NCI-H748 treated with DMSO at 0.1 percent for 48 hours (cell line): ENCODE results near the gene IGSF21.

Experiments used
- DNase-seq: peaks from one replicate; lab custom pipeline; 2025; lab: John Stamatoyannopoulos, UW

IGSF21 gene

DNA sequence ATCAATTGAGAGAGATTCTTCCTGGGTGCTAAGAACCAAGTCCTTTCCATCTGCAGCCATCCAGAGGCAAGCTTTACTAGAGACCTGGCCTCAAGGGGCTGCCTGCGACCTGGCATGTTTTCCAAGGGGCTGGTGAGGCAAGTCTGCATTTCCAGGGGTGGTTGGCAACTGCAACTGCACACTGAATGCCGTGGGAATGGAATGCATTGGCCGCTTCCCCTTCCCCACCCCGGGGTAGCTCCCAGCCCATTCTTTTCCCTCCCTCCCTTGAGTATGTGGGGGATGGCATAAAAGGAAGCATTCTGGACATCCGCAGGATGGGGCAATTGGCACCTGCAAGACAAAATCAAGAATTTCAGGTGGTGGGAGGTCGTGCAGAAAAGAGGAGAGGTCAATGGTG lies 155.1 kb downstream of the IGSF21 start:
- no peak for DNase-seq

DNA sequence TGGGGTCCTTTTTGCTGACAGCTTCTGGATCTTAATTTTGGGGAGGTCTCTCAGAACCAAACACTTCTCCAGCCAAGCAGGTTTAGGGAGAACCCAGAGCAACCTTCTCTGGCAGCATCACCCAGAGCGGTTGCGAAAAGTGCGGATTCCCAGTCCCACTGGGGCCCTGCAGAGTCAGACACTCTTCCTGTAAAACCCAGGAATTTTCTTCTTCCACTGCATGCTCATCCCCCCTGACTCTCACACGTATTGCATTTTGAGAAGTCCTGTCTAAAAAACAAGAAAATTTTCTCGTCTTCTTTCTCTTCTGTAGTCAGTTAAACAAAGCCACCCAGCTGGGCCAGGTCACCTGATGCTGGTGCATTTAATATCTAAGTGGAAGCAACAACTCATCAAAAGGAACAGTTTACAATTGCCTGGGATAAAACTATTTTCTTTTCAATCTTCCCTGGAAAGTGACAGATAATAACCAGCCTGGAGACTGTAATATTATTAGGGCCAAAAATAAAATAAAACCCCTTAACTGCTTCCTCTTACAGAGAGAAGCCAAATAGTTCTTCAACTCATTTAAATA lies 156.0 kb downstream of the IGSF21 start:
- no peak for DNase-seq

DNA sequence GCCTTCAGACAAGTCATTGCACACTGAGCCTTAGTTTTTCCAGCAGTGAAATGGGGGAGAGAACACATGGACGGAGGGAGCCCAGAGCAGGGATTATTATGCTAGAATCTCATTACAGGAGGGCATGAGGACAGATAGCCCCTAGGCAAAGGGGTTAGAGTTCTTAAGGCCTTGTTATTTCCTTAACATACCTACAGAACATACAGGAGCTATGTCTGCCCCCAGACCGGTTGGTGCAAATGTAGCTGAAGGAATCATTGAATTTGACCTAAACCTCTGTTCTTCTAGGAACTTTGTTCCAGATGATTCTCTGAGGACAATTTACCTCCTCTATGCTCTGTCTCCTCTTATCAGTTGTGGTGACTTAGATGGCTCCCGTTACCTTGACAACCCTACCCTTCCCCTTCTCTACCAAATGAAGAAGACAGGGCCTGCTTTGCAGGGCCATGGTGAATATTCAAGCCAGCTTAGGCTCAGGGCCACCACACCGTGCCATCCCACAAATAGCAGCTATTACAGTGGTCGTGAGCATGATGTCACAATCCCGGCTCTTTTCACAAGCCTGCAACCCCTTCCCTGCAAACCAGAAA lies 156.9 kb downstream of the IGSF21 start:
- DNase-seq: no peak

DNA sequence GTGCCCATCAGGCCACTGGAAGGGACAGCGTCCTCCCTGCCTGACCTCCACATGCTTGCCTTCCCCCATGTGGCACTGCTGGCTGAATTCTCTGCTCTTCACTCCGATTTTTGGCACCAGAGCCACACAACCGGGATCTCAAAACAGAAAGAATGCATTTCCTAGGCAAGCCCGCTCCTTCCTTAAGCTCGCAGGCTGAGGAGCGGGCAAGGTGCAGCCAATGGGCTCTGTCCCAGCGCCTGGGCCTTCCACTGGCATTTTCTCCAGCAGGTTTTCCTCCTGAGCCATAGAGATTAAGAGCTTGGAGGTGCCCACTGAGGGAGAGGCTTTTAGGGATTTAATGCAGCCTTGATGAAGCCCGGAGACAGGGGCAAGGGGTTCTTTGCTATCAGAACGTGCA lies 158.0 kb downstream of the IGSF21 start:
- DNase-seq: no peak

DNA sequence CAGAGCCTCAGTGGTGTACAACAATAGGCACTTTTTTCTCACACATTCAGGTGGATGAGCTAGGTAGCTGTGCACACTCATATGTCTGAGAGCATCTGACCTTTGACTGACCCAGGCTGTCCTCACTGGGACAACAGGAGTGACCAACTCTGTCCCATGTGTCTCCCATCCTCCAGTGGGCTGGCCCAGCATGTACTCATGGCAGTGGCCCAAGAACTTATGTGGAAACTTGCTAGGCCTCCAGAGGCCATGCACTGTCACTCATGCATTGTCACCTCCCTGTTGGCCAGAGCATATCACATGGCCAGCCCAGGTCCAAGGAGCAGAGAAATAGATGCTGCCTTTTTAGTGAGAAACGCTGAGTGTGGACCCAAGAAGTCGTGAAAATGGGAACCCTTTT lies 158.8 kb downstream of the IGSF21 start:
- no peak for DNase-seq

DNA sequence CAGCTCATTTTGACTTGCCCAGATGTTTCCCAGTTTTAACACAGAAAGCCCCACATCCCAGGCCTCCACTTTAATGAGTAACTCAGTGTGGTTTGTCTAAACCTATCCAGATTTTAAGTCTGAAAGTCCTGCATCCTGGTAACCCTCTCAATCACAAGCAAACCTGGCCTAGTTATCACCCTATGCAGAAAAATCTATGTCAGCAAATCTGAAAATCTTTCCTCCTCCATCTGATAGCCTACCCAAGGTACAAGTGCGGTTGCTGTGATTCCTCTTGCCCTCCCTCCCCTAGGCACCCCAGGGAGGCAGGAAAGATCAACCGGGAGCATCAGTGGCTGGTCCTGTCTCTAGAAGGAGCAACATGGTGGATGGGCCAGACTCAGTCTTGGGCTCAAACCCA lies 163.7 kb downstream of the IGSF21 start:
- no peak for DNase-seq

DNA sequence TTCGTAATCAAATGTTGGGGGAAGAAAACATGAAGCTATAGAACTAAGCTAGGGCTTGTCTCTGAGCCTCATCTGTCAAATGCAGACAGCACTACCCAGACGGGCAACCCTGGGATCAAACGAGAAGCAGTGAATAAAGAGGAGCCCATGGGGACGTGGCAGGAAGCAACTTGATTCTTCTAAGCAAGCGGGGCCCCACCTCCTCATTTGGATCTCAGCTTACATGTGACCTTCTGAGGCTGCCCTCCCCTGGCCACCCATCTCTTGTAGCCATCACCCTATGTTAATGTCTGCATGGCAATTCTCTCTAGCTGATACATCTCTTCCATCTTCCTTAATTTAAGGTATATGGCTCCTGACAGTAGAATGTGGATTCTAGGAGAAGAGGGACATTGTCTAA lies 171.3 kb downstream of the IGSF21 start:
- no peak for DNase-seq

DNA sequence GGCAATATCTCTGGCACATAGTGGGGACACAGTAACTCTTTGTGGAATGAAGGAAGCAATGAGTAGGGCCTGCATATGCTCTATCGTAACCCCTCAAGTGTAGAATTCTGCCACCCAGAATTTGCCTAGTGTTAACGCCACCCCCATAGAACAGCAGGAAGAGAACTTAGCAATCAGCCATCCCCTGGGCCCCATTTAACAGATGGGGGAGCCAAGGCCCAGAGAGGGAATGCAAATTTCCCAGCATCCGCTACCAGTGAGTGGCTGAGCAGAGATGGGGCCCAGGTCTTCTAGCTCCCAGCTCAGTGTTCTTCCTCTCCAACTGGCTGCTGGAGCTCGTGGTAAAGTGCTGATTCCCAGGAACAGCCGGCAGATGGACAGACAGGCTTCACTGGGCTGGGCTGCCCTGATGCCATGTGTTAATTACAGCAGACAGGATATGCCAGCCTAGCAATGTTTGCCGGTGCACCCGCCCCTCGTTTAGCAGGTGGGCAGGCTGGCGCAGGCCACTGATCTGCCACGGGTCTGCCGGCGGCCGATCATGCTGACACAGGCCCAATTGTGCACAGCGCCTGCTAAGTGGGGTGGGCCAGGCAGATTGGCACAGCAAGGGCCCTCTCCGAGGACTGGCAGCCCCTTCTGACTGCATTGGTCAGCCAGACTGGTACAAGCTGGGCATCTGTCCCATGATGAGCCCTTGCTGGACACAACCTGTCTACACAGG lies 171.9 kb downstream of the IGSF21 start:
- DNase-seq: no peak

DNA sequence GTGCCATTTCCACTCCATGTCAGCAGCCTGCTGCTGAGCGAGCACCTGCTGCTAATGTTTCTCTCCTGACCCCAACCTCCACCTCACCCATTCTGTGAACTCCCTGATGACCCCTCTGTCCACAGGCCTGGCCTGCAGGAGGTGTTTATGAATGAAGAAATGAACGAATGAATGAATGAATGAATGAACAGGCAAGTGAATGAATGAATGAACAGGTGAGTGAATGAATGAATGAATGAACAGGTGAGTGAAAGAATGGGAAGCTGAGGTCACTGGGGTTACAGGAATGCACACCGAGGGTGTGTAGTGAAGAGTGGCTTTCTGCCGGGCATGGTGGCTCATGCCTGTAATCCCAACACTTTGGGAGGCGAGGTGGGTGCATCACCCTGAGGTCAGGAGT lies 173.4 kb downstream of the IGSF21 start:
- no peak for DNase-seq

DNA sequence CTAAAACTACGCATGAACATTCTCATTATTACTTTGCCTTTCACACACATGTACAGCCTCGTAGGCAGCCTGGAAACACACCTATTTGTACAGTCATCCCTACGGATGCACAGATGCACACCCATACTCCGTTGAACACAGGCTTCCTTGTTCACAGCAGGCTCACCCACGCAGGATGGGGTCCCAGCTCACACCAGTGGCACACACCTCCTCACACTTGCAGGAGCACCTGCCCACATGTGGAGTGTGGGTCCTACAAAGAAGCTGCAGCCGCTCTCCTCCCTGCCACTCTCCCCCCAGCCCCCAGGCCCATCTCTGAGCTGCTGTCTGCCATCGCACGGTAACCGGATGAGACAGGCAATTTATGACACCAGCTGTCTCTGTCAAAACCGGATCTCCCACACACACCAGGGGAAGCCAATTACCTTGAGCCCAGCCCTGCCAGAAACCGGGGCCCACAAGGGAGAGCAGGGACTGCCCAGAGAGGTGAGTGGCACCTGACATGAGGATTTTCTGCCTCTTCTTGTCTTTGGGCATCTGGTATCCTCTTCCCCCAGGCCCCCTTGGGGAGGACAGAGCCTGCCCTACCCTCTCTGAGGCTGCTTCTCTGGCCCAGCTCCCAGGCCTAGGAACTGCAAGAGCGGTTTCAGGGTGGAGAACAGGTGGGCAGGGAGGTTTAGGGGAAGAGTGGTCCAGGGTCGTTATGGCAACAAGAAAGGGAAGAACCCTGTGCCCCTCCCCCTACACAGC lies 175.4 kb downstream of the IGSF21 start:
- DNase-seq: peak; percentile 51

DNA sequence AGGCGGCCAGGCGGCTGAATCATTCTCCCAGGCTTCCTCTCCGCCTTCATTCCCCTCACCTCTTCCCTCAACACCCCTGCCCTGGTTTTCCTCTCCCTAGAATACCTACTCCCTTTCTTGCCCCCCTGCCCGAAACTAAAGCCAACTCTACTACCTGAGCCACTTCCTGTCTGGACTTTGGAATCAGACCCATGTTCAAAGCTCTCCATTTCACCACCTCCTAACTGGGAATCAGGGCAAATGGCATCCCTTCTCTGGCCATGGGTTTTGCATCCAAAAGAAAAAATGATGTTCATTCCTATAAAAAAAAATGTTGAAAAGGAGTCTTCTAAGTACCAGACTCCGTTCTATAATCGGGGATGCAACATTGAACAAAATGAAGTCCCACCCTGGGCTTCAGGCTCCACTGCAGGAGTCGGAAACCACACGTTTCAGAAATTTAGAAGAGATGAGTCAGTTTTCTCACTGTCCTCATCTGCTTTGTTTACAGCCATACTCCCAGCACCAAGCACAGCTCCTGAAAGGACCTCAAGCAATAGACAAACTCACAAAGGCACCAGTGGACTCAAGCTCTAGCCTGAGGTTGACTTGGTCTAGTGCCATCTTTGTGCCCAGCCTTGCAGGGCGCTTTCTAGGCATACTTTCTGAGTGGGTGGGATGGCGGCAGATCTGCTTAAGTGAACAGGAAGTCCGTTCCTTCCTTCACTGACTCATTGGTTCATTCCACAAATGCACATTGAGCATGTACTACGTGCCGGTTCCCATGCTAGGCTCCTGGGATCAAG lies 176.2 kb downstream of the IGSF21 start:
- DNase-seq: no peak

DNA sequence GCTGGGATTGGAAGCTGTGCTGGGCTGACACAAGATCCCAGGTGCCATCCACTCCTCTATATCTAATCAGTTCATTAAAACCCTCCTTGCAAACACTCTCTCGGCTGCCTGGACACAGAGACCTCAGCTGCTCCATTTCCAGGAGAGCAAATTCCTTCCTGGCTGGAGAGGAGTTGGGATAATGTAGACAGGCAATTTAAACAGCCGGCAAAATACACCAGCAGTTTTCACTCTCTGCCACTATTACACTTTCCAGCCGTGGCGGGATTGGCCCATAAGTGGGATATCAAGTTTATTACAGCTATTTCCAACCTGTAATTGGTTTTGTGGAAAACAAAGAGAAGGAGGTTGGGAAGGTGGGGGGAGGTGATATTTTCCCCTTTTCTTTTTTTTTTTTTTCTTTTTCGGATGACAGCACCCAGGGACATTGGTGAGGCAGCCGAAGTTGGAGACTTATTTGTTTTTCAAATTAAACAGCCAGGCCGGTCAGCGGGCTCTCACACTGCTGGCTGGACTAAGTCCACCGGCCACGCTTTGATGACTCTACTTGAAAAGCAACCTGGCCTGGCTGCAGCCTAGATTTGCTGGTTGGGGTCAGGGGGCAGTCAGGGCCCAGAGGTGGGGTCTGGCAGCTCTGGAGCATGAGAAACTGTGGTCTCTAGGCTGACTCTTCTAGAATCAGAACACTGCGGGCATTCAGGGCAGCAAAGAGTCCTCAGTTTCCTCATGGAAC lies 177.4 kb downstream of the IGSF21 start:
- no peak for DNase-seq

DNA sequence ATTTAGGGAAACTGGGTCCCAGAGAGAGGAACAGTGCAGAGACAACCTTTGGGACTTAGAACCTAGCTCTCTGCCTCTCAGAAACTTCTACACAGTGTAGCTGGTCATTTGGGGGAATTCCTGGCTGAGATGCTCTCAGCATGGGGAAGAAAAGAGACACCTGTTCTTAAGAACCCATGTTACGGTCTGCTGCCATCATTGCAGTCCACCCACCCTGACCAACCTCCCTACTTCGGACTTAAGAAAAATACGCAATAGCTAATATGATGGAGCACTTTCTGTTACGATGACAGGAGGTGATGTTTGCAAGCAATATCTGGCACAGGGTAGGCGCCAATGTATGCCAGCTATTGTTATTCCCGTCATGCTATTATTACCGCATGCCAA lies 177.9 kb downstream of the IGSF21 start:
- DNase-seq: no peak

DNA sequence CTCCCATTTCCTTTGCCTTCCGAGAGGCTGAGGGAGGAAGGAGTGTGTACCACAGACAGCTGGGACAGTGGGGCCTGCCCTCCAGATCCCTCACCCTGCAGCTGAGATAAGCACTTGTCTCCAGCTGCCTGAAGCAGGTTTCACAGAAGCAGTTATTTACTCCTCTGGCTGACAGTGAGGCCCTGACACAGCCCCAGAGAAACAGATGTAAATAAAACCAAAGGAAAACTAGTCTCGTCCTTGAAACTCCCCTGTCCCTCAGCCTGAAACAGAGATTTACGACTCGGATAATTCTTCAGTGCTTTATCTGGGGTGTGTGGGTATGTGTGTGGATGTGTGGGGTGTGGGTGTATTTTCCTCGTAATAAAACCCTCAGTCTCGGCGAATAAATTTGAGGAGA lies 181.1 kb downstream of the IGSF21 start:
- DNase-seq: no peak

DNA sequence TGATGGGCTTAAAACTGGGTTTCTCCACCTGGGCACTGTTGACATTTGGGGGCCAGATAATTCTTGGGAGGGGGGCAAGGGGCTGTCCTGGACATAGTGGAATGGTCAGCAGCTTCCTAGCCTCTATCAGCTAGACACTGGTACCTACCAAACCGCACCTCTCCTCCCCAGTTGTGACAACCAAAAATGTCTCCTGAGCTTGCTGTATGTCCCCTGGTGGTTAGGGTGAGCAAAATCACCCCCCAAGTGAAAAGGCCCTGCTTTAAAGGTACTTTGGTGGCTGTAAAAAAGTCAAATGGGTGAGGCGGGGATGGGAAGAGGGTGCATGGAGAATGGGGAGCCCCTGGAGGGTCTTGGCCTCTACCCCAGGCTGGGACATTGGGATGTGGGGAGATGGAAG lies 182.0 kb downstream of the IGSF21 start:
- no peak for DNase-seq

DNA sequence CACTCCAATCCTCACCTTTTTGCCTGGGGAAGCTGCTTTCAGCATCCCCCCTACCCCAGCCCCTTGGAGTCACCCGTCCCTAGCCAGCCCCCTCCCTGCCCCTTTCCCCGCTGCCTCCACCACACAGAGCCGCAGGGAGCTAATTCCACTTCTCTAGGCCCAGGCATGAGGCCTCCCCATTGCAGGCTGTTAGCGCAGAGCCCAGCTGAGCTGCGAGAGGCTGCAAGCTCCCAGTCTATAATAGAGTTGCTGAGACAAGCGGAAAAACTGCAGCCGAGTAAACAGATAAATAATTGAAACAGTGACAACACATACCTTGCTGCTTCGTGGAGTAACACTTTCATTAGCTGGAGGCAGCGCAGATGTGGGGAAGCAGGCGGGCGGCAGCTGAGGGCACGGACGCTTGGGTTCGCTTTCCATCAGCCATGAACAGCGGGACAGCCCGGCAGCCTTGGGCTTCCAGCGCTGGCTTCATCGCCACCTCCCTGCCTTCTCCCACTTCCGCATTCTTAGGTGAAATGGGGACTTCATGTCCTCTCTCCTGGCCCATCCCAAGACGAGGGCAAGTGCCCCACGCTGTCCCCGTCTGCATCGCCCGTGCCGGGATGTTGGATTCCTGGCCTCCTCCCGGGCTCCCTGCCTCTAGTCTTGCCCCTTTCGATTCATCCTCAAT lies 183.3 kb downstream of the IGSF21 start:
- DNase-seq: no peak

DNA sequence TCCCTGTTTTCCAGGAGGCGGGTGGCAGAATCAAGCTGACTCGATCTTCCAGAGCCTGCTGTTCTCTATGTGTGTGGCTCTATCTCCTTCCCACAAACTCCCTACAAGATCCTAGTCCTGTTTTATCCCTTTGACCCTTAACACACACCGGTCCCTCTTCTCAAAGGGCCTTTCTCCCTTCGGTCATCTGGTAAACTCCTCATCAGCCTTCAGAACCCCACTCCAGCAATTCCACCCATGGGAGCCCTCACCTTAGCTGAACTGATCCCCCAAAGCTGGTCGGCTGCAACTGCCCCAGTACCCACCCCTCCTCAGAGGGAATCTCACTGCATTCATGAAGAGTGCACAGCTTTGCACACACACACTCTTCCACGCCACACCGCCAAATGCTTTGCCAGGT lies 184.9 kb downstream of the IGSF21 start:
- no peak for DNase-seq

DNA sequence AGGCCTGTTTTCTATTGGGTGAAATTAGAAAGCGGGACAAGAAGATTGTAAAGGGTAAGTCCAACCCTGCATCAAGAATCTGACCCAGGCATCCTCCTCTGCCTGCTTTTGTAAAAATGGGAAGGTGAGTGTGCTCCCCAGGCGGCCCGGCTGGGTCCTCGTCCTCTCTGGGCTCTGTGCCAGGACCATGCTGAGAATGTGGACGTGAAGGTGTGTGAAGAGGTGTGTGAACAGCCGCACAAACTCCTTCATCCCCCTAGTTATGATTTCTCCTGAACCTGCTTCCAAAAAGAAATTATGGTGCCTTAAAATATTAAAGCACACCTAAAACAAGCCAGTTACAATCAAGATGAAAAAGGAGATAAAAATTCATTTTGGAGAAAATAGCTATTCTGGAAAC lies 185.7 kb downstream of the IGSF21 start:
- no peak for DNase-seq

DNA sequence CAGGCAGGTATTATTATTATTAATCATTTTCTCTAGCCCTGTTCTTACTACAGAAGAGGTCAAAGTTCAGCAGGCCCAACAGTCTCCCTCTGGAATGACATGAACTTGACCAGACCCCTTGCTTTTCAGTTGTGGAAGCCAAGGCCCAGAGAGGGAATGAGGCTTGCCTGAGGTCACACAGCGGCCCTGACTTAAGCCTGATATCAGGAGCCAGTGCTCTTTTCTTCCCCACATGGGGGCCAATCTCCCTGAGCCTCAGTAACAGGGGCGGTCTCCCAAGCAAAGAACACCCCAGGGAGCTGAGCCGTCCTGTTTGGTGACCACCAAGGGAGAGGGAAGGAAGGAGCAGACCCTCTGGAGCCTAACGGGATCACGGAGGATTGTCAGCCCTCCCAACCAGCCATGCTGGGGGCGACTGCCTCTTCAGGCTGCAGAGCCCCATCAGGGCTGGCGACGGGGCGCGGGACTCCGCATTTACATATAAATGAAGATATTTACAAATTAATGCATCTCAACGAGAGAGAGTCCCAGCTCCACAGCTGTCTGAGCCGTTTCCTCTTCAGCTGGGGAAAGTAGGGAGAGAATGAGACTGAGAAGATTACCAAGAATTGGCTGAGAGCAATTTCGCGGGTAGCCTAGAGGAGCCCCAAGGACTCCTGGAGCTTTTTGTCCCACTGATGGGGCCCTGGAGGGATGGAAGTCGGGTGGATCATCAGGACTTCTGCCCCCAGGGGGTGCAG lies 187.0 kb downstream of the IGSF21 start:
- no peak for DNase-seq

DNA sequence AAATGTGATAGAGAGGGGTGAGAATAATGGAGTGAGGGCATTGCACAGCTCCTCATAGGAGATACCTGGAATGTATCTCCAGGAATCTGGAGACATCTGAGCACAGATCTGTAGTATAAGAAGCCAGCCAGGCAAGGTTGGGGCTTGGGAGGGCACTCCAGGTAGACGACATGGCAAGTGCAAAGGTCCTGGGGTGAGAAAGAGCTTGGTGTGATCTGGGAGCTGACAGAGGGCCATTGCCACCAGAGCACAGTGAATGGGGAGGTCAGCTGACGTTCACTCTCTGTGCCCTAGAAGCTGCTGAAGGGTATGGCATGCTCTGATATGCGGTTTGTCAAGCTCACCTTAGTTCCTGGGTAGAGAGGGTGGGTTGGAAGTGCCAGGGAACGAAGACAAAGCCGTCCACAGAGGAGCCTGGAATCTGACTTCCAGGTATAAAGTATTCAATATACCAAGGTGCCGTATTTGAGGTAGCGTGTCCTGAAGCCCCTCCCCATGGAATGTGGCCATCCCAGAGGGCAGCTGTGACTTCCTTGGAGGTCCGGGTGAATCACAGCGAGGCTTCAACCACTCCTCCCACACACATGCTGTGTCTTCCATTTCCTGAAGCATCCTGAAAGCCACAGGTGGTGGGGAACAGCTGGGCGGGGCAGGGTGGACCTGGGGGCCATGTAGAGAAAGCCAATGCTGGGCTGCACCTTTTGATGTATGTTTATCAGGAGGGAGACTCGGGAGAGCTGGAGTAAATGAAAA lies 190.5 kb downstream of the IGSF21 start:
- no peak for DNase-seq
